Stimulated activated naive B cell treated with anti-CD40 and anti-IgM and Interleukin-4, amounts not matched to agents 10 μg/mL and 1 μg/mL and 100 μg/mL, for 72 hours (primary cell): ENCODE results near the gene FLT1.

ENCODE experiments used
- ATAC-seq, 2 donors: fragments of 150-1000 bp; cut with Tn5 transposase; replicated peaks; 2 replicates each; pipeline ENCODE4 v1.10.0; 2021; ENCODE audit warnings: moderate library complexity in 1 of 2
- DNase-seq: peaks from one replicate; pipeline ENCODE4 v3.0.0; 2021
- H3K27ac Mint-ChIP-seq: one replicate; pipeline ENCODE4 v1.8.0; 2022; ENCODE audit warnings: mild to moderate bottlenecking, mixed read lengths
- H3K27me3 Mint-ChIP-seq, 2 donors: one replicate each; pipeline ENCODE4 v1.8.0; 2022; ENCODE audit warnings: mixed read lengths in 2 of 2
- H3K36me3 Mint-ChIP-seq, 2 donors: one replicate each; pipeline ENCODE4 v1.8.0; 2022; ENCODE audit warnings: mixed read lengths in 2 of 2, mild to moderate bottlenecking in 1 of 2
- H3K4me1 Mint-ChIP-seq, 2 donors: one replicate each; pipeline ENCODE4 v1.8.0; 2022; ENCODE audit warnings: mixed read lengths in 2 of 2, mild to moderate bottlenecking in 1 of 2
- H3K4me3 Mint-ChIP-seq, 2 donors: one replicate each; pipeline ENCODE4 v1.8.0; 2022; ENCODE audit warnings: mild to moderate bottlenecking in 2 of 2, mixed read lengths in 2 of 2, moderate library complexity in 1 of 2
- H3K9me3 Mint-ChIP-seq, 2 donors: one replicate each; pipeline ENCODE4 v1.8.0; 2022; ENCODE audit warnings: mixed read lengths in 2 of 2, mild to moderate bottlenecking in 1 of 2

Gene FLT1

GRCh38 chr13:28449826-28450773 is 44.8 kb downstream of the FLT1 start:
- H3K4me3 Mint-ChIP-seq, result no peak overlapping the region
- H3K27me3 Mint-ChIP-seq, result peaks cover 0 to 2% of the 10 kb centered on the region in 2 donors
- DNase-seq, result no peak

GRCh38 chr13:28448651-28449358 is 46.1 kb downstream of the FLT1 start:
- Mint-ChIP-seq H3K27ac (no peak overlapping the region), H3K4me3 (no peak overlapping the region), H3K4me1 (peaks cover 4 to 12% of the 10 kb centered on the region in 2 donors), H3K36me3 (peaks cover 5 to 35% of the 10 kb centered on the region in 2 donors), H3K27me3 (no peaks in the 10 kb centered on the region), H3K9me3 (peaks cover 3 to 6% of the 10 kb centered on the region in 2 donors)
- no peak for DNase-seq
- ATAC-seq, result no peak

More at GRCh38 chr13:28449826-28450773, 44.8 kb downstream of the FLT1 start:
- Mint-ChIP-seq H3K4me1 (peaks cover 4 to 12% of the 10 kb centered on the region in 2 donors), H3K36me3 (peaks cover 5 to 33% of the 10 kb centered on the region in 2 donors), H3K9me3 (peaks cover 3 to 6% of the 10 kb centered on the region in 2 donors), H3K27ac (no peak overlapping the region)
- ATAC-seq, result peak; percentile 77 to 88

DNA sequence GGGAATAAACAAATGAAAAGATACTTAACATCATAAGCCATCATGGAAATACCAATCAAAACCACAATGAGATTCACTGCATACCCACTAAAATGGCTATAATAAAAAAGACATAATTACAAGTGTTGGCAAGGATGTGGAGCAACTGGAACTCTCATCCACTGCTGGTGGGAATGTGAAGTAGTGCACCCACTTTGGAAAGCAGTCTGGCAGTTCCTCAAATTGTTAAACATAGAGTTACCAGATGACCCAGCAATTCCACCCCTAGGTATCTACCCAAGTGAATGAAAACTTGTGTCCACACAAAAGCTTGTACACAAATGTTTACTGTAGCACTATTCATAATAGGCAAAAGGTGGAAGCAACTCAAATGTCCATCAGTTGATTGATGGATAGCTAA is 46.9 kb downstream of the FLT1 start:
- H3K4me1 Mint-ChIP-seq, result peaks cover 4 to 12% of the 10 kb centered on the region in 2 donors
- DNase-seq, result no peak
- H3K36me3 Mint-ChIP-seq, result peaks cover 2 to 37% of the 10 kb centered on the region in 2 donors
- no peak overlapping the region for H3K27ac Mint-ChIP-seq
- H3K27me3 Mint-ChIP-seq, result peaks cover 0 to under 1% of the 10 kb centered on the region in 2 donors
- peaks cover 3 to 7% of the 10 kb centered on the region in 2 donors for H3K9me3 Mint-ChIP-seq
- no peak overlapping the region for H3K4me3 Mint-ChIP-seq
- ATAC-seq, result no peak

DNA sequence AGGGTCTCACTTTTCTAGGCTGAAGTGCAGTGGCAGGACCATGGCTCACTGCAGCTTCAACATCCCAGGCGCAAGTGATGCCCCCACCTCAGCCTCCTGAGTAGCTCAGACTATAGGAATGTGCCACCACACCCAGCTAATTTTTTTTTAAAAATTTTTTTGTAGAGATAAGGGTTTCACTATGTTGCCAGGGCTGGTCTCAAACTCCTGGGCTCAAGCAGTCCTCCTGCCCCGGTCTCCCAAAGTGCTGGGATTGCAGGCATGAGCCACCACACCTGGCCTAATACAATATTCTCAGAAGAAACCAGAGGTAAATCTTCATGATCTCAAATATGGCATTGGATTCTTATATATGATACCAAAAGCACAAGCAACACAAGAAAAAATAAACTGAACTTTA is 47.7 kb downstream of the FLT1 start:
- H3K4me3 Mint-ChIP-seq, result no peak overlapping the region
- no peak overlapping the region for H3K27ac Mint-ChIP-seq
- H3K27me3 Mint-ChIP-seq, result peaks cover 0 to 5% of the 10 kb centered on the region in 2 donors
- H3K36me3 Mint-ChIP-seq, result peaks cover 1 to 38% of the 10 kb centered on the region in 2 donors
- DNase-seq, result no peak
- H3K4me1 Mint-ChIP-seq, result peaks cover 4 to 12% of the 10 kb centered on the region in 2 donors
- H3K9me3 Mint-ChIP-seq, result peaks cover 3 to 7% of the 10 kb centered on the region in 2 donors
- ATAC-seq, result no peak

- H3K36me3 Mint-ChIP-seq, result peaks cover 3 to 34% of the 10 kb centered on the region in 2 donors
- peaks cover 0 to 9% of the 10 kb centered on the region in 2 donors for H3K27me3 Mint-ChIP-seq
- H3K4me3 Mint-ChIP-seq, result no peak overlapping the region
- H3K4me1 Mint-ChIP-seq, result no peaks in the 10 kb centered on the region
- peak overlapping the region; percentile 51 for H3K27ac Mint-ChIP-seq
- peaks cover 5 to 6% of the 10 kb centered on the region in 2 donors for H3K9me3 Mint-ChIP-seq
- DNase-seq (no peak), ATAC-seq (no peak)
Measured at GRCh38 chr13:28442839-28443238, 52.1 kb downstream of the FLT1 start.

DNA sequence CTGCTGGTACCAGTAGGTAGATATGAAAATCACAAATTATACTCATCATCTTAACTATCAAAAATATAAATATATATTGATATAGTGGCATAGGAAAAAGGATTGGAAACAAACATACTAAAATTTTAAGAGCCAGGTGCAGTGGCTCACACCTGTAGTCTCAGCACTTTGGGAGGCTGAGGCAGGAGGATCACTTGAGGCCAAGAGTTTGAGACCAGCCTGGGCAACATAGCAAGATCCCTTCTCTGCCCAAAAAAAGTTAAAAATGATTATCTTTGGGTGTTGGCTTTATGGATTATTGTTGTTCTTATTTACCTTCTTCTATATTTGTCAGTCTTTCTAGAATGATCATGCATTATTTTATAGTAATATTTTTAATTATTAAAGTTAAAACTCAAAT is 53.4 kb downstream of the FLT1 start:
- Mint-ChIP-seq H3K4me1 (no peaks in the 10 kb centered on the region), H3K27ac (peak overlapping the region; percentile 43), H3K27me3 (peaks cover 0 to 9% of the 10 kb centered on the region in 2 donors), H3K9me3 (peaks cover 5 to 6% of the 10 kb centered on the region in 2 donors), H3K36me3 (peaks cover 6 to 38% of the 10 kb centered on the region in 2 donors), H3K4me3 (no peak overlapping the region)
- no peak for ATAC-seq
- DNase-seq, result no peak

GRCh38 chr13:28440774-28441504 is 54.0 kb downstream of the FLT1 start:
- Mint-ChIP-seq H3K27me3 (peaks cover 0 to 9% of the 10 kb centered on the region in 2 donors), H3K36me3 (peaks cover 6 to 40% of the 10 kb centered on the region in 2 donors), H3K9me3 (peaks cover 4% of the 10 kb centered on the region in 2 donors), H3K27ac (peak overlapping the region; percentile 43), H3K4me1 (no peaks in the 10 kb centered on the region), H3K4me3 (no peak overlapping the region)
- DNase-seq, result no peak
- no peak for ATAC-seq

DNA sequence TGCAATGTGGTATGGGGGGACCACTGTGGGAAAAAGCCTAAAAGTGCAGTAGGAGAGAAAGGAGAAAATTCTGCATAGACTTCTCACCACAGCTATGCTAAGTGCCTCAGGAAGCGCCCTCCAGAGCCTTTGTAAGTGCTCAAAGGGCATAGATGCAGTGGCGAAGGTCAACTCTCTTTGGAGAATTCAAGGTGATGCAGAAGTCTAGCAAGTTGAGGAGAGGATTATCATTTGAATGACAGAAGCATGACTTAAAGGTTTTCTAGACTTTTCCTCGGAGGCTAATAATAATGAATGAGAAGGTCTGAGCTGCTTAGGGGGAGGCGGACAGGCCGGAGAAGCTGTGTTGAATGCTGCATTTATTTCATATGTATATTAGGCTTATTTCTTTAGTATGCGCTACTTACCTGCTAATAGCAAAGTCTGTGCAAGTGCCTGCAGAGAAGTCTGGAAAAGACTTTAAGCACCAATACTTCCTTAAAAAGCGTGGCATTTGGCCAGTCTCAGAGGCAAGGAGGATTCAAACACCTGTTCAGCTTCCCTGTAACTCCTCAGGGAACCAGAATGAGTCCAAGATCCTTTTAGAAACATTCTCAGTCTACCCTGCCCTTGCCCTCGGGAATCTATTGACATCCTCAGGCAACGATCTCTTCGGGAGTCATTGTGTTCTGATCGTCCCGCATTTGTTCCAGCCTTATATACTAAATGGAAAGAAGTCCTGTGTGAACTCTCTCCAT is 56.2 kb downstream of the FLT1 start:
- Mint-ChIP-seq H3K9me3 (peaks cover 3% of the 10 kb centered on the region in 2 donors), H3K27me3 (peaks cover 0 to 9% of the 10 kb centered on the region in 2 donors), H3K27ac (no peak overlapping the region)

GRCh38 chr13:28438067-28438466 is 56.9 kb downstream of the FLT1 start:
- Mint-ChIP-seq H3K36me3 (peaks cover 14 to 37% of the 10 kb centered on the region in 2 donors), H3K9me3 (peaks cover 2 to 3% of the 10 kb centered on the region in 2 donors), H3K27ac (no peak overlapping the region), H3K27me3 (peaks cover 0 to 9% of the 10 kb centered on the region in 2 donors), H3K4me1 (no peaks in the 10 kb centered on the region), H3K4me3 (no peak overlapping the region)
- DNase-seq (no peak), ATAC-seq (no peak)

More for the DNA sequence above, 56.2 kb downstream of the FLT1 start:
- Mint-ChIP-seq H3K36me3 (peaks cover 9 to 37% of the 10 kb centered on the region in 2 donors), H3K4me3 (no peak overlapping the region), H3K4me1 (no peaks in the 10 kb centered on the region)
- no peak for DNase-seq
- no peak for ATAC-seq

GRCh38 chr13:28435917-28436316 is 59.0 kb downstream of the FLT1 start:
- H3K4me3 Mint-ChIP-seq, result no peak overlapping the region
- no peaks in the 10 kb centered on the region for H3K9me3 Mint-ChIP-seq
- ATAC-seq (no peak), DNase-seq (no peak)
- peaks cover 14 to 30% of the 10 kb centered on the region in 2 donors for H3K36me3 Mint-ChIP-seq
- H3K27me3 Mint-ChIP-seq, result no peaks in the 10 kb centered on the region
- H3K4me1 Mint-ChIP-seq, result peaks cover 4 to 5% of the 10 kb centered on the region in 2 donors
- H3K27ac Mint-ChIP-seq, result no peak overlapping the region

DNA sequence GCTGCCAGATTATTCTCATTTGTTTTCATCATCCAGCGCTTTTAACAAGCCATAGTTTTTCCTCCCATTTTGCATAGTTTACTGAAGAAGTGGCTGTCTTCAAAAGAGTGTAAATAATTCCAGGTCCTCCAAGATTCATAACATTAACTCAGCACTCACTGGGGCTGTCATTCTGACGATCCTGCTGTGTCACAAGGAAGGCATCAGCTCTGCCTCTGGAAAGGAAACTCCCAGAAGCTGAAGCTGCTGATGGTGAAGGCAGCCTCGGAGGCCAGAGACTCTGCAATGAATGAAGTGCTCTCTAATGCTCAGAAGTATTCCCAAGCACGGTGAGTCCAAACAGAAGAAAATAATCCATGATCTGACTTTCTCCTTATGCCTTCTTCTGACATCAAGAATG is 60.0 kb downstream of the FLT1 start:
- H3K4me3 Mint-ChIP-seq, result no peak overlapping the region

DNA sequence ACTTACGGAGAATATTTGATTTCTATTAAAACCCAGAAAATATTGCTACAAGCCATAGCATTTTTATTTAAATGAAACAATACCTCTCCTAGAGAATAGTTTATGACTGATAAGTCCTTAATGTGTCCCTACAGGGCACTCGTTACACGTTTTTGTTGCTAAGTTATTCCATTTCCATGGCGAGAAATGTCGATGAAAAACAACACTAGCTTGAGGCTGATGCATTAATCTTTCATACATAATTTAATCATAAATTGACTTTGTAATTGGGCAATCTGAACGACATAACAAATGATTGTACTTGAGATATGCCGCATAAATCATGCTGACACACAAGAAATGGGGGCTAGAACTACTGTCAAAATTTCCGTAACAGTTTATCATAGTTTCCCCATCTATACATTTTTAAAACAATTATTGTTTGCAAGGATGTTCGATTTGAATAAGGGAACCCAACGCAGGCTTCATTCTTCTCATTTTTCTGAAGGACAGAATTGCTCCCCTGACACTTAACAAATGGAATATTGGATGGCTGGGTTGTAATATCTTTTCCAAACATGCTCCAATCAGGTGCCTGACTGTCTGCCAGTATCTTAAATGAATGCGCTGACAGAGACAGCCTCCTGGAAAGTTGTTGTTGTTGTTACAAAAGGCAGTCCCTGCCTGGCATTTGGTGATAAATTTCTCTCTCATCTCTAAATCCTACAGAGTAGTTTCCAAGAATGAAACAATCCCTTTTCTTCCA is 61.9 kb downstream of the FLT1 start:
- Mint-ChIP-seq H3K27ac (no peak overlapping the region), H3K27me3 (no peaks in the 10 kb centered on the region), H3K9me3 (no peaks in the 10 kb centered on the region), H3K4me3 (no peak overlapping the region), H3K36me3 (peaks cover 11 to 17% of the 10 kb centered on the region in 2 donors), H3K4me1 (peaks cover 11 to 16% of the 10 kb centered on the region in 2 donors)
- ATAC-seq, result no peak
- DNase-seq, result no peak

More for the DNA sequence above, 60.0 kb downstream of the FLT1 start:
- H3K27ac Mint-ChIP-seq, result no peak overlapping the region
- H3K9me3 Mint-ChIP-seq, result no peaks in the 10 kb centered on the region
- H3K4me1 Mint-ChIP-seq, result peaks cover 6 to 9% of the 10 kb centered on the region in 2 donors
- no peak for DNase-seq
- H3K36me3 Mint-ChIP-seq, result peaks cover 11 to 25% of the 10 kb centered on the region in 2 donors
- ATAC-seq, result no peak
- no peaks in the 10 kb centered on the region for H3K27me3 Mint-ChIP-seq
